GM18870 (cell line): Measurements from ENCODE around the gene CATSPER3.

Experiments
- ATAC-seq: cut with Tn5 transposase; IDR thresholded peaks from one replicate; pipeline ENCODE4 v1.9.1; 2021; ENCODE audit warnings: moderate library complexity; ENCODE audit not compliant: unreplicated experiment

CATSPER3 gene

GRCh38 chr5:135029477-135030122 is 61.9 kb downstream of the CATSPER3 start:
- ATAC-seq: no peak

- no peak for ATAC-seq
These were observed 62.6 kb downstream of the CATSPER3 start for GRCh38 chr5:135030123-135030955.

- ATAC-seq: no peak
These were observed 63.5 kb downstream of the CATSPER3 start for GRCh38 chr5:135030956-135031812.

- ATAC-seq: no peak
These were observed 64.3 kb downstream of the CATSPER3 start for GRCh38 chr5:135031813-135032694.

- ATAC-seq: no peak
These were observed 64.9 kb downstream of the CATSPER3 start for GRCh38 chr5:135032695-135032998.

GRCh38 chr5:135032999-135033861 is 65.5 kb downstream of the CATSPER3 start:
- no peak for ATAC-seq

GRCh38 chr5:135033901-135034235 is 66.2 kb downstream of the CATSPER3 start, which contains the start of gene PITX1:
Gene PITX1, minus strand, starts transcription at chr5:135034228. Its CDS starts 347 bp downstream, at chr5:135033881.
- no peak for ATAC-seq

- no peak for ATAC-seq
These were observed 66.7 kb downstream of the CATSPER3 start for GRCh38 chr5:135034236-135034962.

- no peak for ATAC-seq
These were observed 67.4 kb downstream of the CATSPER3 start for GRCh38 chr5:135034963-135035677.

- ATAC-seq: no peak
These were observed 67.9 kb downstream of the CATSPER3 start for GRCh38 chr5:135035678-135036030.

GRCh38 chr5:135036405-135036804 is 68.7 kb downstream of the CATSPER3 start:
- no peak for ATAC-seq

GRCh38 chr5:135037519-135038204 is 70.0 kb downstream of the CATSPER3 start:
- ATAC-seq: no peak

- ATAC-seq: no peak
These were observed 70.6 kb downstream of the CATSPER3 start for GRCh38 chr5:135038205-135038812.

GRCh38 chr5:135038813-135039270 is 71.1 kb downstream of the CATSPER3 start:
- ATAC-seq: no peak

GRCh38 chr5:135039271-135040033 is 71.7 kb downstream of the CATSPER3 start:
- ATAC-seq: no peak

GRCh38 chr5:135040034-135040332 is 72.3 kb downstream of the CATSPER3 start:
- no peak for ATAC-seq
